ENCODE data around the gene SETD3. TPM values are rescaled to one million over a fixed set of nuclear protein-coding genes. Genes with fewer than 3 reads are reported as not detected.

Gene SETD3
- total RNA-seq, 1 donor from 2014 or later = 36.1 TPM

DNA sequence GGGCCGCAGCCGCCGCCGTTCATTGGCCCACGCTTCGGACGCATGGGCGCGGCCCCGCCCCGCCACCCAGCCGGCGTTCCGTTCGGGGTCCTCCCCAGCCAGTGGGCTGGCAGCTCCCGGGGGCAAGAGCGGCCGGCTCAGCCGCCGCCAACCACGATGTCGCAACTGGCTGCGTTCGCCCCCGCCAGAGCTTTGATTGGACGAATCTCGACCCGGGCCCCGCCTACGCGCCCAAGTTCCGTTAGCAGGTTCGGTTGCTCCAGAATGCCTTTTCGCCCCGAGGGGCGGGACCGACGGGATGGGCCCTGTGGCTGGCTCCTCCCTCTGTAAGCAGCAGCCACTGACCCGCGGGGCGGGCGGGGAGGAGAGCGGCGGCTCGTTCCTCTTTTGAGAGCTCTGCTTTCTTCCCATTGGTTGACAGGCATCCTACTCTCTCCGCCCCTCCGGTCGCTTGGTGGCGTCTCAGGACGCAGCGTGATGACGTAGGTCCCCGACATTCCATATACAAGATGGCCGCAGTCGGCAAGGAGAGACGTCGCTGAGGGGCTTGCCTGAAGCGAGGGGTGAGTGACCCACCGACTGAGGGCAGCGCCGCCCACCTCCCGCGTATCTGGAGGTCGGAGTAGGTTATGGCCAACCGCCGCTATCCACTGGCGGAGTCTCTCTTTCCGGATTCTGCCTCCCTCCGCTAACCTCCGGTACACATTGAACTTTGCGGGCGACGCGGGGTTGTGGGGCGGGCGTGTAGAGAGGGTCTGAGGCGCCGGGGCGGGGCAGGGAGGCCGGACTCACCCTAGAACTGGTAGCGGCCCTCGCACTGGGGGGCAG, 472 bp upstream of the SETD3 start, which contains the start of gene CCNK:
Gene CCNK (plus strand): TSS at position 493 of the 828 bp plus-strand sequence. CDS start 11,269 bp downstream, outside the sequence.
- TF ChIP-seq, protein P1, sequence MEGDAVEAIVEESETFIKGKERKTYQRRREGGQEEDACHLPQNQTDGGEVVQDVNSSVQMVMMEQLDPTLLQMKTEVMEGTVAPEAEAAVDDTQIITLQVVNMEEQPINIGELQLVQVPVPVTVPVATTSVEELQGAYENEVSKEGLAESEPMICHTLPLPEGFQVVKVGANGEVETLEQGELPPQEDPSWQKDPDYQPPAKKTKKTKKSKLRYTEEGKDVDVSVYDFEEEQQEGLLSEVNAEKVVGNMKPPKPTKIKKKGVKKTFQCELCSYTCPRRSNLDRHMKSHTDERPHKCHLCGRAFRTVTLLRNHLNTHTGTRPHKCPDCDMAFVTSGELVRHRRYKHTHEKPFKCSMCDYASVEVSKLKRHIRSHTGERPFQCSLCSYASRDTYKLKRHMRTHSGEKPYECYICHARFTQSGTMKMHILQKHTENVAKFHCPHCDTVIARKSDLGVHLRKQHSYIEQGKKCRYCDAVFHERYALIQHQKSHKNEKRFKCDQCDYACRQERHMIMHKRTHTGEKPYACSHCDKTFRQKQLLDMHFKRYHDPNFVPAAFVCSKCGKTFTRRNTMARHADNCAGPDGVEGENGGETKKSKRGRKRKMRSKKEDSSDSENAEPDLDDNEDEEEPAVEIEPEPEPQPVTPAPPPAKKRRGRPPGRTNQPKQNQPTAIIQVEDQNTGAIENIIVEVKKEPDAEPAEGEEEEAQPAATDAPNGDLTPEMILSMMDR (conservative IDR thresholded peaks at IDR 0.05) = no peak
- Mint-ChIP-seq H3K27me3 (ENCODE audit: low read depth) (no peaks in the 10 kb centered on the region), H3K4me1 (peaks cover 34% of the 10 kb centered on the region), H3K36me3 (ENCODE audit: low read depth) (no peaks in the 10 kb centered on the region), H3K9me3 (no peaks in the 10 kb centered on the region), H3K27ac (ENCODE audit: unreplicated experiment) (peak within 1 kb of the TSS; percentile 99), H3K4me3 (peak within 1 kb of the TSS; percentile 100)
- peak; percentile 99 for DNase-seq (ENCODE audit: low read depth, low spot score)

- H3K27ac Mint-ChIP-seq (ENCODE audit: unreplicated experiment) = no peak overlapping the region
- H3K4me1 Mint-ChIP-seq = peaks cover 43% of the 10 kb centered on the region
- no peaks in the 10 kb centered on the region for H3K27me3 Mint-ChIP-seq (ENCODE audit: low read depth)
- no peak for DNase-seq (ENCODE audit: low read depth, low spot score)
- H3K36me3 Mint-ChIP-seq (ENCODE audit: low read depth) = no peaks in the 10 kb centered on the region
- no peaks in the 10 kb centered on the region for H3K9me3 Mint-ChIP-seq
- H3K4me3 Mint-ChIP-seq = peak overlapping the region; percentile 94
- TF ChIP-seq, protein P1 (conservative IDR thresholded peaks at IDR 0.05) = no peak
Measured at GRCh38 chr14:99479160-99479905, 1.3 kb downstream of the SETD3 start.

DNA sequence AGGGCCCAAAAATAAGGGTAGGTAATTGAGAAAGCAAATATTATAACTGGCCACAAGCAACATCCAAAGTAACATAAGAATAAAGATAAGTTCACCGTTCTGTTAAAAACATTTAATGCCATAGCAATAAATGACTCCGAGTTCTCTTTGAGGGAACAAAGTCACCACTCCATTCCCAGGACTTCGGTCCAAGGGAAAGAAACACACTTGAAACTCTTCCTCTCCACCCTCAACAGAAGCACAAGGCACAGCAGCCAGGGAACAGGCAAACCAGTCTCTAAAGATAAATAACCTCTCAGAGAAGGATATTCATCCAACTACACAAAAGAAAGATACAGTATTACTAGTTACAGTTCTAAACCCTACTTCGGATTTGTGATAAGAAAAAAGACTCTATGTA, 2.5 kb downstream of the SETD3 start:
- Mint-ChIP-seq H3K36me3 (ENCODE audit: low read depth) (no peaks in the 10 kb centered on the region), H3K27me3 (ENCODE audit: low read depth) (no peaks in the 10 kb centered on the region), H3K27ac (ENCODE audit: unreplicated experiment) (no peak overlapping the region), H3K4me3 (peak overlapping the region; percentile 17), H3K9me3 (no peaks in the 10 kb centered on the region), H3K4me1 (peaks cover 43% of the 10 kb centered on the region)
- no peak for DNase-seq (ENCODE audit: low read depth, low spot score)
- TF ChIP-seq, protein P1 (conservative IDR thresholded peaks at IDR 0.05) = no peak

DNA sequence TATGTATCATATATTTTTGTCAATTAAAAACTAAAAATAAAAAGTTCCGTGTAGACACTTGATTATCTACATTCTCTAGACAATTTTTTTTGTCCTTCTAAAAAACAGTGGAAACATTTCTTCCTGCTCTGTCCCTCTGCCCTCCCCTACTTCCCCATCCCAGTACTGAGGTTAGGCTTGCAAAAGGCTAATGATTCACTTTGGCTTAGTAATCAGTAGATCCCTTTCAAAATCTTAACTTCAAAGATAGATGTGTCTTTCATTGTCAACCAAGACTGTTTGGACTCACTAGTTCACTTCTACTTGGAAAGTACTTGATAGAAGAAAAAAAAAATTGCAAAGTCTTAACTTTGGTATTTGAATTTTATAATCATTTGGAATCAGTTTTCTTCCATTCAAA, 3.8 kb downstream of the SETD3 start:
- no peak for DNase-seq (ENCODE audit: low read depth, low spot score)
- H3K4me1 Mint-ChIP-seq = peaks cover 33% of the 10 kb centered on the region
- no peaks in the 10 kb centered on the region for H3K36me3 Mint-ChIP-seq (ENCODE audit: low read depth)
- H3K4me3 Mint-ChIP-seq = no peak overlapping the region
- H3K27ac Mint-ChIP-seq (ENCODE audit: unreplicated experiment) = no peak overlapping the region
- no peaks in the 10 kb centered on the region for H3K9me3 Mint-ChIP-seq
- no peaks in the 10 kb centered on the region for H3K27me3 Mint-ChIP-seq (ENCODE audit: low read depth)
- TF ChIP-seq, protein P1 (conservative IDR thresholded peaks at IDR 0.05) = no peak

DNA sequence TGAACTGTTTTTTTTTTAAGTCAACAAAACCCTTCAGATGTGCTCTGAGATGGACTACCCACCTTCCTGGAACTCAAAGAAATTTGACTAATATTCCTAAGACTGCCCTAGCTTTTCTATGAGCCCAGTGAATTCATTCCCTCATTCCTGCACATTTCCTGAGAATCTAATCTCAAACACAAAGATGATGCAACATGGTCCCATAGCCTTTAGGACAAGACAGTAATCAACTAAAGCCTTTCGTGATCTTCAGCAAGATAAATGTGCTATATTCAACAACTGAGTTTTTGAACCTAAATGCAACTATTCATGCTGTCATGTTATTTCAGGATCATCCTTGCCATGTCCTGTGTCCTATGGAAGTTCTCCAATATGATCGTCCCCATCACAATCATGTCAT, 5.0 kb downstream of the SETD3 start:
- Mint-ChIP-seq H3K4me1 (peaks cover 26% of the 10 kb centered on the region), H3K4me3 (no peak overlapping the region), H3K27ac (ENCODE audit: unreplicated experiment) (no peak overlapping the region), H3K36me3 (ENCODE audit: low read depth) (no peaks in the 10 kb centered on the region), H3K27me3 (ENCODE audit: low read depth) (no peaks in the 10 kb centered on the region), H3K9me3 (no peaks in the 10 kb centered on the region)
- no peak for DNase-seq (ENCODE audit: low read depth, low spot score)
- TF ChIP-seq, protein P1 (conservative IDR thresholded peaks at IDR 0.05) = no peak

Measured in neural crest cell (in vitro differentiated cells).